NB4 (cell line): ENCODE data around the gene CD48.

ENCODE experiments used
- CTCF ChIP-seq: IDR thresholded peaks from one replicate; pipeline ENCODE4 v1.5.1; 2012; ENCODE audit warnings: low read depth, low read length
- MAX ChIP-seq: IDR thresholded peaks from 2 replicates; pipeline ENCODE4 v1.6.1; 2011; ENCODE audit warnings: low read depth, low read length
- MYC ChIP-seq: IDR thresholded peaks from 2 replicates; pipeline ENCODE4 v1.6.1; 2011; ENCODE audit warnings: low read depth, low read length
- POLR2A ChIP-seq: IDR thresholded peaks from 2 replicates; pipeline ENCODE4 v1.6.1; 2011; ENCODE audit warnings: mild to moderate bottlenecking; ENCODE audit not compliant: insufficient read length; ENCODE audit errors: extremely low read depth

- no peak for TF ChIP-seq CTCF
- no peak for TF ChIP-seq POLR2A
- TF ChIP-seq MYC: no peak
- no peak for TF ChIP-seq MAX
Measured at GRCh38 chr1:160633330-160633903, 78.2 kb downstream of the CD48 start.
